ENCODE data around the gene GNAL.
A peak's percentile ranks its signal among the peaks of the same experiment; 100 is the strongest.
"Not testable (repeated sequence)": the region's sequence is repeated elsewhere in the genome, so short reads cannot be mapped to it uniquely, and the experiment has no call there.

Gene GNAL

DNA sequence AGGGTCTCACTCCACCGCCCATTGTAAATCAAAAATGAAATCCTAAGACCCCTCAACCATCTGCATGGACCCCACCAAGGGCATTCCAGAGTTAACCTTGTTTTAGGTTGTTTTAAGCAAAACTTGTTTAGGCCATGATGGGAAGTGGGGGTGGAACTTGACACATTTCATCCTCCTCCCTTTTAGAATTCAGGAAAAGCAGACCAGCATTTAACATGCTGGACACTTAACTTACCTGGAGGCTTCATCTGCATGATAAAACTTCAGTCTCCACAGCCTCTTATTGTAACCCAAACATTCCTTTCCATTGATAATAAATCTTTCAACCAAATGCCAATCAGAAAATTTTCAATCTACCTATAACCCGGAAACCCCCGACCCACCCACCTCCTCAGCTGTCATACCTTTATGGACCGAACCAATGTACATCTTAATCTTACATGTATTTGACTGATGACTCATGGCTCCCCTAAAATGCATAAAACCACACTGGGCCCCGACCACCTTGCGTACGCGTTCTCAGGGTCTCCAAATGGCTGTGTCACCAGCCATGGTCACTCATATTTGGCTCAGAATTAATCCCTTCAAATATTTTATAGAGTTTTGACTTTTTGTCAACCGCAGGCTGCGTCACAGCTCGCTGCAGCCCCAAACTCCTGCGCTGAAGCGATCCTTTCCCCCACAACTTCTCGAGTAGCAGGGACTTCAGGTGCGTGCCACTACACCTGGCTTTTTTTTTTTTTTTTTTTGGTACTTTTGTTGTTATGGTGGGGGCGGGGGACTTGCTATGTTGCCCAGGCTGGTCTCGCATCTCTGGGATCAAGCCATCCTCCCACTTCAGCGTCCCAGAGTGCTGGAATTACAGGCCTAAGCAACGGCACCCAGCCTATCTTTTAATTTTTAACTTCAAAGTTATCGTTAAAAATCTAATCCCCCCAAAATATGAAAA lies 218.1 kb downstream of the GNAL start:
- no peak for DNase-seq (ENCODE audit: low read depth in 2 of 2)

DNA sequence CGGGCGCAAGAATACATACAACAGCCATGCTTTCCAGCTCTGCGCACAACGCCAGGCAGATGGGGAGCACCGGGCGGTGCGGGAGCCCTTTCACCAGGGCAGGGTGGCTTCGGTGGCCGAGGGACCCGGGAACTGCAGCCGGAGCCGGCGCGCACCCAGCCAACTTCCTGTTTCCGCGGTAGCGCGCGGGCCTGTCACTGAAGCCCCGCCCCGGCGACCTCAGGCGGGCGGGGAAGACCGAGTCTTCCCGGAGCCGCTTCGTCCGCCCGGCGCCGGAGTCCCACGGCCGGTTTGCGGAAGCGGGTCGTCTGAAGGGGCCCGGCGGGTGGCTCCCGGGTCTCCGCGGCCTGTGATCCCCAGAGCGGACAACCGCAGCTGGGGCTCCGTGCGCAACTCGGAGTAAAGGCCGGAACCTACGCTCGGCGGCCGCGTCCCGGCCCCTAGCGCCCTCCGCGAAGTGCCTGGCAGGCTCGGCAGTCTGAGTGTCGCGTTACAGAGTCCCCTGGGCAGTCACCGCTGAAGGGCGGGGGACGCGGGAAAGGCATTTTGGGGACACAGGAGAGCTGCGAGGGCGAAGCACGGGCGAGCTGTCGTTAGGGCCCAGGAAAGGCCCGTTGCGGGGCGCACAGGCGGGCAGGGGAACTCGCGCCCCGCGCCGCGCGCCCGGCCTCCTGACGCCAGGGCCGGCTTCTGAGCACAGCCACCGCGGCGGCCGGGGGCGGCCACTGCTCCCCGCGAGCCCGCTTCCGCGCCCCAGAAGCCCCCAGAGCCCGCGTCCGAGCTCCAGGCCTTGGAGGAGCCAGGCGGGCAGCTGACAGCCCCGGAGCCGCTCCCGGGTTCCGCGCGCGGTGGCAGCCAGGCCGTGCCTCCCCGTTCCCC lies 219.4 kb downstream of the GNAL start, which contains the start of gene MPPE1:
Gene MPPE1 (minus strand): TSS at position 136 of the 879 bp plus-strand sequence. CDS start 11,053 bp downstream, outside the sequence.
- peak; percentile 61 to 83 for DNase-seq (ENCODE audit: low read depth in 2 of 2)

DNA sequence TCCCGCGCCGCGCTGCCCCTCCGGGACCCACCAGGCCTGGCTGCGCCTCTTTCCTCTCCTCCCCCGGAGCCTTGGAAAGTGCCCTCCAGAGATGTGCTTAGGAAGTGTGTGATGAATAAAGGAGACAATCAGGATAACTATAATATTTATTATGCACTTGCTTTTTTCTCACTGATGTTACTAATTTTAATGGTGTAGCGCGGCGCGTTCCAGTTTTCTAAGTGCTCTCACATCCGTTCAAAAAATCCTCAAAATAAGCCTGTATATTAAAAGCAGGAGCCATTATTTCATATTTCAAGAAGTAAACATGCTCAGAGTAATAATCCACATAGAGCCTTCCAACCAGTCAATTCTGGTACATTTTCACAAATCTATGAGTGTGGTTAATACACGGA lies 220.0 kb downstream of the GNAL start:
- DNase-seq (ENCODE audit: low read depth in 2 of 2): no peak

DNA sequence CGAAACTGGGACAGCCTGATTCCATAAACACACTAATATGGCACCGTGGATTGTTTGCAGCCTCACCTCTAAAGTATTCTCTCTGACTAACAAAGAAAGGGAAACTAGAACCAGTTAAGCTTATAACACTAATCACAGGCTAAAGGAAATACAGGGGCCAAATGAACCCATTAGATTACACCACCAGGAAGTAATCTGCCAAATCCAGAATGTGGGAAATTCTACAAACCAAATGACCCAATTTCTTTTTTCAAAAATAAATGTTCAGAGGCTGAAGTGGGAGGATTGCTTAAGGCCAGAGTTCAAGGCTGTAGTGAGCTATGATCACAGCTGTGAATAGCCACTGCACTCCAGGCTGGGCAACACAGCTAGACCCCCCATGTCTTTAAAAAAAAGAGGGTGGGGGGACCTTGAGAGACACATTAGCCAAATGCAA lies 220.5 kb downstream of the GNAL start:
- no peak for DNase-seq (ENCODE audit: low read depth in 2 of 2)

DNA sequence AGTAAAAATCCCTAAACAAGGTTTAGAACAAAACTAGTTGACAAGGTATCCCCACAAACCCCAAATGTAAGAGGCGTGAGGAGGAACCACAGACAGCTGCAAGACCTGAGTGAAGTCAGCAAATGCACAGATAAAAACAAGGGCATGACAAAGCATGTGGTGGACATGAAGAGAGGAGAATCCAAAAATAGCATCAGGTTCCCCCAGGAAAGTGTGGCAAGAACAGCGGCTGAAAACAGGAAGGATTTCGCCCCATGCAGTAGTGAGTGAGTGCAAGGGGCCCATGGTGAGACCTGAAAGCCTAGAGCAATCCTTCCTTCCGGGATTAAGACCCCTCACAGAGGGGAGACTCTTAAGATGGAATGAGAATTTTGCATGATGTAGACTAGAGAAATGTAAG lies 227.8 kb downstream of the GNAL start:
- DNase-seq (ENCODE audit: low read depth in 2 of 2): not testable (repeated sequence)

DNA sequence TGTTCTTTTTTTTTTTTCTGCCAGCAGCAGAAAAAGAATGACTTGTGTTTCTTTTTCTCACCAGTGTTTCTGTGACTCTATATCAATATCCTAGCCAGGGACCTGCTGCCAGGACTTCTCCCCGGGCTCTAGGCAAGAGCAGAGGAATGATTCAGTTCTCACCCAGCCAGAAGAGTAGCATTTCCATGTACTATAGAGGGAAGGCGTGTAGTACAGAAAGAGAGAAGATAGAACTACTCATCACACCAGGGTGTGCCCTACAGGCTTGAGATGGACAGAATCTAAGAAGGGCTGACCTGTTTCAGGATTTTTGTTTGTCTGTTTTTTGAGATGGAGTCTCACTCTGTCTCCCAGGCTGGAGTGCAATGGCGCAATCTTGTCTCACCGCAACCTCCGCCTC lies 230.5 kb downstream of the GNAL start:
- not testable (repeated sequence) for DNase-seq (ENCODE audit: low read depth in 2 of 2)

DNA sequence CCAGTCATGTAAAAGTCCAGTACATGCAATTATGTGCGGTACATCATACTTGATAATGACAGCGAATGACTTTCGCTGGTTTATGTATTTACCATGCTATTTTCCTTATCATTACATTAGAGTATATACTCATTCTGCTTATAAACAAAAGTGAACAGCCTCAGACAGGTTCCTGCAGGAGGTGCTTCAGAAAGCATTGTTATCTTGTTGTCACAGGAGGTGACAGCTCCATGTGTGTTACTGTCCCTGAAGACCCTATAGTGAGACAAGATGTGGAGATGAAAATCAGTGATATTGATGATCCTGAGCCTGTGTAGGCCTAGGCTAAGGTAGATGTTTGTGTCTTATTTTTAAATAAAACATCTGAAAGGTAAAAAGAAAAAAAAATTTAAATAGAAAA lies 234.4 kb downstream of the GNAL start:
- no peak for DNase-seq (ENCODE audit: low read depth in 2 of 2)

DNA sequence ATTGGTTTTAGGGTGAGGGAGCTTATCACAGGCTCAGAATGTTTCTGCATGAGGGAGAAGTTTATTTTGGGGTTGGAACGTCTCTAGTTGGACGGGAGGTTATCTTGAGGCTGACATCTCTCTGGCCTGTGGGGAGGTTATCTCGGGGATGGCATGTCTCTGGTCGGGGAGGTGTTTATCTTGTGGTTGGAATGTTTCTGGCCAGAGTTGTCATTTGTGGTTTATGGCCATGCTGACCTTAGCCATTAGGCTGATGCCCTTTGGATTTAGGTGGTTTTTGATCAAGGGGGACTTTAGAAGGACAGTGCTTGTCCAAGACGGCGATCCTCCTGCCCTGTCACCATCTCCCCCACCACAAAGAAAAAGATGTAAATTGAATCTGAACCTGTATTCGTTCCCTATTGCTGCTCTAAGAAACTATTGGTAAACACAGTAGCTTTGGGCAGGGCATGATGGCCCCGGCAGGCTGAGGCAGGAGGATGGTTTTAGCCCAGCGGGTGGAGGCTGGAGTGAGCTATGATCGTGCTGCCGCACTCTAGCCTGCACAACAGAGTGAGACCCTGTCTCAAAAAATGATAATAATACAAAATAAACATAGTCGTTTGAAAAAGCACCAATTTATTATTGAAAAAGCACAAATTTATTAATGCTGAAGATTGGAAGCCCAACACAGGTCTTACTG lies 236.9 kb downstream of the GNAL start:
- no peak for DNase-seq (ENCODE audit: low read depth in 2 of 2)

DNA sequence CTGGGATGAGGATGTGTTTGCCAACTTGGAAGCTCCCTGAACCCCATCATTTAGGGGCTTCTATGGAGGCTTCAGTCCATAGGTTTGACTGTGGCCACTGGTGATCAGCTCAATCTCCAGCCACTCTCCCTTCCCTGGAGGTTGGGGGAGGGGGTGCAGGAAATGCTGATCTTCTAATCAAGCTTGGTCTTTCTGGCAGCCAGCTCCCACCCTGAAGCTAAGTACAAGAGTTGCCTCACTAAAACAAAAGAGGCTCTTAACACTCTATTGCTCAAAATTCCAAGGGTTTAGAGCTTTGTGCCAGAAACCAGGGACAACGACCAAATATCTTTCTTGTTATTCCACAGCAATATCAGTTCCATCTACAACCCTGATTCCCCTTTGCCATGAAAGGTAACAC lies 238.4 kb downstream of the GNAL start:
- DNase-seq (ENCODE audit: low read depth in 2 of 2): no peak

DNA sequence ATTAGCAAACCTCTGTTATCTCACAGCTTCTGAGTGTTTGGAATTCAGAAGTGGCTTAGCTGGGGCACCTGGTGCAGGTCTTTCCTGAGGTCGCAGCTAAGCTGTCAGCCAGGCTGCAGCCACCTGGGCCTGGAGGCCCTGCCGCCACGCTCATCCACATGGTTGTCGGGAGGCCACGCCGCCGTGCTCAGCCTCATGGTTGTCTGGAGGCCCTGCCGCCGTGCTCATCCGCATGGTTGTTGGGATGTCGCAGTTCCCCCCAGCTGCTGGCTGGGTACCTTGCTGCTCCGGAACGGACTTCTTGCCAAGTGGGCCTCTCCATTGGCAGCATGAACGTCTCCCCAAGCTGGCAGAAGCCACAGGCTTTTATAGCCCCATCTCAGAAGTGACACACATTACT lies 243.3 kb downstream of the GNAL start:
- DNase-seq (ENCODE audit: low read depth in 2 of 2): no peak

Measured in stimulated activated CD8-positive, alpha-beta memory T cell treated with anti-CD3 and anti-CD28 coated beads, Interleukin-7, amount 100 ng/mL, for 4 hours (primary cell).